H1 (cell line): ENCODE results near the gene GSK3B. TPM values are rescaled to one million over a fixed set of nuclear protein-coding genes. Genes with fewer than 3 reads are reported as not detected.

Experiments used
- CTCF ChIA-PET: fragments of 300-600 bp; sonication (Branson Sonifier 250); formaldehyde crosslinking; loops from one replicate; lab custom pipeline; 2021; ENCODE audit not compliant: partially characterized antibody; lab: Charles Lee
- POLR2A ChIA-PET: fragments of 300-600 bp; sonication (Branson Sonifier 250); formaldehyde crosslinking; loops from one replicate; lab custom pipeline; 2021; ENCODE audit warnings: inconsistent platforms; ENCODE audit not compliant: partially characterized antibody; lab: Charles Lee
- DNase-seq, 2 experiments: peaks; one replicate each; pipeline versions ENCODE4 v3.0.0 to v3.0.0-alpha.2; 2010 to 2022; ENCODE audit warnings: low spot score in 2 of 2, low read depth in 1 of 2, mixed read lengths in 1 of 2
- FAIRE-seq: peaks from 2 replicates; lab custom pipeline; 2011; peaks lifted over from hg19 to GRCh38; lab: Jason Lieb, UNC
- H2AFZ ChIP-seq: 2 replicates; pipeline ENCODE4 v1.8.1; 2012; ENCODE audit warnings: low read length, inconsistent platforms
- H2AK5ac ChIP-seq: 2 replicates; pipeline ENCODE4 v1.6.1; 2013; ENCODE audit warnings: low read depth, low read length
- H2BK120ac ChIP-seq: replicated peaks from 2 replicates; pipeline ENCODE3; 2013; ENCODE audit warnings: low read depth, low read length, inconsistent platforms
- H2BK12ac ChIP-seq: 2 replicates; pipeline ENCODE4 v1.6.1; 2013; ENCODE audit warnings: low read depth, low read length
- H2BK15ac ChIP-seq: 2 replicates; pipeline ENCODE4 v1.6.1; 2013; ENCODE audit warnings: low read length
- H2BK20ac ChIP-seq: 2 replicates; pipeline ENCODE4 v1.6.1; 2013; ENCODE audit warnings: low read length
- H2BK5ac ChIP-seq: 2 replicates; pipeline ENCODE4 v1.6.1; 2013; ENCODE audit warnings: low read depth, low read length
- H3K14ac ChIP-seq: 2 replicates; pipeline ENCODE4 v1.6.1; 2013; ENCODE audit warnings: inconsistent platforms; ENCODE audit not compliant: insufficient read length
- H3K18ac ChIP-seq: 2 replicates; pipeline ENCODE4 v1.6.1; 2013; ENCODE audit warnings: low read length; ENCODE audit errors: extremely low read depth
- H3K23ac ChIP-seq: 2 replicates; pipeline ENCODE4 v1.6.1; 2013; ENCODE audit warnings: inconsistent platforms; ENCODE audit not compliant: insufficient read length
- H3K23me2 ChIP-seq: 2 replicates; pipeline ENCODE4 v1.6.1; 2013; ENCODE audit warnings: low read depth, low read length
- H3K27ac ChIP-seq: 2 replicates; pipeline ENCODE4 v1.6.1; 2011; ENCODE audit warnings: low read depth, low read length, inconsistent platforms
- H3K27me3 ChIP-seq, 4 experiments: replicated peaks in 1 of 4; 1 replicate in 1 of 4; 2 replicates in 3 of 4; pipeline versions ENCODE4 v1.6.1 to v1.8.1; 2011 to 2013; ENCODE audit warnings: low read length in 3 of 4, mild to moderate bottlenecking in 3 of 4, inconsistent platforms in 2 of 4, mixed read lengths in 2 of 4, moderate library complexity in 1 of 4; ENCODE audit not compliant: control insufficient read depth in 3 of 4, insufficient read depth in 3 of 4; ENCODE audit errors: extremely low read depth in 1 of 4
- H3K36me3 ChIP-seq, 4 experiments: 2 replicates each; pipeline versions ENCODE4 v1.6.1 to v1.8.1; 2011 to 2013; ENCODE audit warnings: mild to moderate bottlenecking in 4 of 4, low read length in 3 of 4, moderate library complexity in 2 of 4, control low read depth in 1 of 4, inconsistent platforms in 1 of 4; ENCODE audit not compliant: insufficient read depth in 4 of 4, control insufficient read depth in 2 of 4
- H3K4ac ChIP-seq: replicated peaks from 2 replicates; pipeline ENCODE3; 2013; ENCODE audit warnings: low read length, low read depth, mixed read lengths, inconsistent platforms; ENCODE audit not compliant: insufficient read length
- H3K4me1 ChIP-seq, 4 experiments: replicated peaks in 1 of 4; 1 replicate in 1 of 4; 2 replicates in 3 of 4; pipeline versions ENCODE4 v1.6.1 to v1.8.1; 2011 to 2013; ENCODE audit warnings: low read length in 3 of 4, inconsistent platforms in 2 of 4, mixed read lengths in 1 of 4; ENCODE audit not compliant: insufficient read depth in 4 of 4, control insufficient read depth in 3 of 4
- H3K4me2 ChIP-seq, 2 experiments: 2 replicates each; pipeline versions ENCODE4 v1.6.1 to v1.8.1; 2011 to 2013; ENCODE audit warnings: low read depth in 2 of 2, low read length in 2 of 2, control low read depth in 1 of 2, inconsistent platforms in 1 of 2, mild to moderate bottlenecking in 1 of 2; ENCODE audit not compliant: insufficient read depth in 1 of 2
- H3K4me3 ChIP-seq, 4 experiments: fragments of 200-600, 300-600 bp in 1 of 4; sonication (generic), shearing (Covaris generic), sonication (Bioruptor Twin) in 1 of 4; 2 replicates each; pipeline versions ENCODE4 v1.5.1 to v1.8.1; 2011 to 2016; ENCODE audit warnings: low read length in 4 of 4, low read depth in 3 of 4, control low read depth in 2 of 4, inconsistent platforms in 2 of 4, mild to moderate bottlenecking in 2 of 4, mixed read lengths in 1 of 4, moderate library complexity in 1 of 4; ENCODE audit not compliant: insufficient read depth in 2 of 4; ENCODE audit errors: extremely low read depth in 1 of 4
- H3K56ac ChIP-seq: replicated peaks from 2 replicates; pipeline ENCODE3; 2013; ENCODE audit warnings: low read depth, mild to moderate bottlenecking, mixed read lengths, low read length, inconsistent platforms; ENCODE audit not compliant: insufficient read length
- H3K79me1 ChIP-seq: 2 replicates; pipeline ENCODE4 v1.6.1; 2013; ENCODE audit warnings: low read depth, low read length, control low read depth
- H3K79me2 ChIP-seq, 2 experiments: 2 replicates each; pipeline versions ENCODE4 v1.6.1 to v1.8.1; 2012 to 2013; ENCODE audit warnings: low read length in 2 of 2, mild to moderate bottlenecking in 2 of 2, inconsistent platforms in 1 of 2; ENCODE audit not compliant: insufficient read depth in 2 of 2, control insufficient read depth in 1 of 2
- H3K9ac ChIP-seq, 4 experiments: replicated peaks in 1 of 4; 1 replicate in 1 of 4; 2 replicates in 3 of 4; pipeline versions ENCODE4 v1.6.1 to v1.8.1; 2011 to 2013; ENCODE audit warnings: low read depth in 3 of 4, low read length in 3 of 4, control low read depth in 2 of 4, mild to moderate bottlenecking in 2 of 4, moderate library complexity in 2 of 4, inconsistent platforms in 1 of 4; ENCODE audit errors: extremely low read depth in 1 of 4
- H3K9me3 ChIP-seq, 2 experiments: 2 replicates each; pipeline versions ENCODE4 v1.6.1 to v1.8.1; 2012 to 2013; ENCODE audit warnings: mild to moderate bottlenecking in 2 of 2, moderate library complexity in 2 of 2, control low read depth in 1 of 2, inconsistent platforms in 1 of 2, low read depth in 1 of 2, low read length in 1 of 2, mixed read lengths in 1 of 2; ENCODE audit not compliant: insufficient read depth in 2 of 2
- H4K20me1 ChIP-seq, 2 experiments: replicated peaks in 1 of 2; 2 replicates each; pipeline versions ENCODE3 to v1.8.1; 2011 to 2013; ENCODE audit warnings: inconsistent platforms in 2 of 2, low read length in 2 of 2, mild to moderate bottlenecking in 1 of 2; ENCODE audit not compliant: insufficient read depth in 2 of 2, control insufficient read depth in 1 of 2
- H4K5ac ChIP-seq: 2 replicates; pipeline ENCODE4 v1.6.1; 2013; ENCODE audit warnings: low read length, low read depth, mixed read lengths, inconsistent platforms; ENCODE audit not compliant: insufficient read length
- H4K8ac ChIP-seq: 2 replicates; pipeline ENCODE4 v1.8.0; 2013; ENCODE audit warnings: mild to moderate bottlenecking, moderate library complexity, low read length, inconsistent platforms; ENCODE audit not compliant: insufficient read depth; ENCODE audit errors: extremely low read depth
- H4K91ac ChIP-seq: replicated peaks from 2 replicates; pipeline ENCODE3; 2013; ENCODE audit warnings: low read length, mixed read lengths, inconsistent platforms; ENCODE audit not compliant: insufficient read length
- GTF2F1 ChIP-seq: IDR thresholded peaks from 2 replicates; pipeline ENCODE4 v1.6.1; 2012; ENCODE audit warnings: low read depth, low read length, improper control_type of control experiment, borderline replicate concordance
- WGBS, 2 experiments: shearing (Covaris generic) in 1 of 2; methylation state at CpG; one replicate each; pipeline versions ENCODE4 v1.1.6 to v1.1.7; 2013 to 2015; ENCODE audit warnings: low lambda C conversion rate in 2 of 2, mixed read lengths in 2 of 2, inconsistent platforms in 1 of 2, low coverage in 1 of 2, missing lambda C conversion rate in 1 of 2; ENCODE audit not compliant: insufficient replicate concordance in 2 of 2, insufficient coverage in 1 of 2, insufficient read length in 1 of 2; ENCODE audit errors: extremely low coverage in 1 of 2, missing lambda C conversion rate in 1 of 2; 5-methylcytosine and 5-hydroxymethylcytosine counted together
- polyA plus RNA-seq, 7 experiments: library from polyadenylated mRNA; depleted of rRNA in 3 of 7; stranded (reverse) in 5 of 7; unstranded in 2 of 7; fragments of >200 nt in 5 of 7; fragments of 200-250 nt in 2 of 7; gene quantifications; 1 replicate in 5 of 7; 2 replicates in 1 of 7; 4 replicates in 1 of 7; pipeline versions ENCODE4 v1.2.1 to v1.2.3, GENCODE V29; 2011 to 2013; ENCODE audit warnings: missing spikeins in 2 of 7, mixed read lengths in 2 of 7
- total RNA-seq: library from RNA; stranded (reverse); fragmentation: NEBNext Ultra II Directional; extraction: Animal tissue kit (Norgen Biotek cat#: 25700); gene quantifications from 2 replicates; pipeline ENCODE4 v1.2.1, GENCODE V29; 2021

GSK3B gene
- total and polyA plus RNA-seq, 2 of the 8 experiments (the other 6 are each of a cell fraction or from before 2014, with no cell fraction given), result 24.2 to 50.7 TPM

DNA sequence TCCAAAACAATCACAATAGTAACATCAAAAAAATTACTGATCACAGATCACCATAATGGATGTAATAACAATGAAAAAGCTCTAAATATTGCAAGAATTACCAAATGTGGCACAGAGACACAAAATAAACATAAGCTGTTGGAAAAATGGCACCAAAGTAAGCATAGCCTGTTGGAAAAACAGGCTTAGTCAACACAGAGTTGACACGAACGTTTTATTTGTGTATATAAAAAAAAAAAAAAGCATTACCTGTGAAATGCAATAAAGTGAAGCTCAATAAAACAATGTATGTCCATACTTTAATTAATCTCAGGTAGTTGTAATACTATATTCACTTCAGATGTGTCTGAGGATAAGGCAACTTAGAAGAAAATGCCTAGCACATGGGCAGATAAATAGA, 235.3 kb downstream of the GSK3B start:
- POLR2A ChIA-PET, result no interaction called here
- Histone ChIP-seq H4K20me1 (peaks cover 0 to 1% of the 10 kb centered on the region in 2 experiments), H3K14ac (no peak overlapping the region), H2AFZ (no peak overlapping the region), H3K9ac (no peak overlapping the region), H4K8ac (no peak overlapping the region), H2BK20ac (no peak overlapping the region), H3K27me3 (no peaks in the 10 kb centered on the region), H3K27ac (no peak overlapping the region), H2AK5ac (no peak overlapping the region), H2BK5ac (no peak overlapping the region), H3K4me1 (no peaks in the 10 kb centered on the region), H4K91ac (no peak overlapping the region), H3K4ac (no peak overlapping the region), H3K56ac (no peak overlapping the region), H3K23ac (no peak overlapping the region), H4K5ac (no peak overlapping the region), H3K4me2 (no peak overlapping the region), H3K18ac (no peak overlapping the region), H3K4me3 (no peak overlapping the region), H3K36me3 (peaks cover 4 to 33% (median 17%) of the 10 kb centered on the region in 4 experiments; a peak in 7 of 8 replicates), H2BK12ac (no peak overlapping the region), H3K79me2 (no peaks in the 10 kb centered on the region), H3K79me1 (no peaks in the 10 kb centered on the region), H2BK120ac (no peak overlapping the region), H2BK15ac (no peak overlapping the region), H3K9me3 (peaks cover 0 to 7% of the 10 kb centered on the region in 2 experiments; a peak in 1 of 4 replicates), H3K23me2 (no peaks in the 10 kb centered on the region)
- FAIRE-seq (no peak), DNase-seq (no peak)
- WGBS, 2 experiments, result 87% methylated on average over 2 of the region's 2 CpGs; no CpG with 5 or more reads in 1 of the 2 experiments
- CTCF ChIA-PET, result interaction anchor here (1.4 to 2.3 kb wide), 3 partner anchors 10 to 288 kb away, joined by 3 to 8 read pairs (median 5); no protein-coding TSS in a partner anchor
- no peak for TF ChIP-seq GTF2F1
